GM12878 (cell line): ENCODE results near the gene GRIPAP1. TPM values are rescaled to one million over a fixed set of nuclear protein-coding genes. Genes with fewer than 3 reads are reported as not detected.

Experiments used
- ATAC-seq: fragments of 200-7000 bp; cut with Tn5 transposase; 3 replicates; pipeline ENCODE4 v1.9.1; 2020; ENCODE audit warnings: mild to moderate bottlenecking, moderate library complexity
- BruUV-seq: library from RNA; stranded (reverse); fragments of 400-500 nt; replicated peaks from 2 replicates; lab custom pipeline; 2021; lab: Mats Ljungman, UMichigan
- CTCF ChIA-PET: fragments of 300-600 bp; sonication (Branson Sonifier 250); formaldehyde crosslinking; extraction: SDS; loops from one replicate; lab custom pipeline; 2021; ENCODE audit warnings: inconsistent platforms; lab: Yijun Ruan, JAX
- POLR2A ChIA-PET: fragments of 350-600 bp; formaldehyde crosslinking; extraction: SDS; loops from one replicate; lab custom pipeline; 2021; ENCODE audit warnings: inconsistent platforms; lab: Charles Lee
- RAD21 ChIA-PET: fragments of 300-600 bp; sonication (Branson Sonifier 250); formaldehyde crosslinking; loops from one replicate; lab custom pipeline; 2023; ENCODE audit warnings: antibody characterized with exemption; ENCODE audit not compliant: unreplicated experiment; lab: Charles Lee
- SMC1A ChIA-PET: fragments of 300-600 bp; sonication (Branson Sonifier 250); formaldehyde crosslinking; loops from one replicate; lab custom pipeline; 2023; ENCODE audit not compliant: unreplicated experiment, uncharacterized antibody; lab: Charles Lee
- DNase-seq: peaks from one replicate; pipeline ENCODE4 v3.0.0-alpha.2; 2011; ENCODE audit warnings: low read depth, low spot score
- FAIRE-seq: peaks from 3 replicates; lab custom pipeline; 2011; peaks lifted over from hg19 to GRCh38; lab: Jason Lieb, UNC
- H2AFZ ChIP-seq: 2 replicates; pipeline ENCODE4 v1.6.0; 2011; ENCODE audit warnings: low read depth, low read length, control low read depth; ENCODE audit not compliant: control insufficient read depth
- H3K27ac ChIP-seq: 2 replicates; pipeline ENCODE4 v1.5.1; 2011; ENCODE audit warnings: control low read depth; ENCODE audit not compliant: control insufficient read depth, insufficient read depth
- H3K27me3 ChIP-seq, 2 experiments: replicated peaks in 1 of 2; 2 replicates each; pipeline versions ENCODE4 v1.6.0 to v1.6.1; 2011; ENCODE audit warnings: low read length in 1 of 2; ENCODE audit not compliant: control insufficient read depth in 2 of 2, insufficient read depth in 2 of 2
- H3K36me3 ChIP-seq, 2 experiments: 2 replicates each; pipeline ENCODE4 v1.5.1; 2011; ENCODE audit warnings: low read length in 1 of 2; ENCODE audit not compliant: control insufficient read depth in 2 of 2, insufficient read depth in 2 of 2
- H3K4me1 ChIP-seq: 2 replicates; pipeline ENCODE4 v1.6.1; 2011; ENCODE audit warnings: mild to moderate bottlenecking, low read length, moderate library complexity, mixed read lengths; ENCODE audit not compliant: control insufficient read depth, insufficient read depth
- H3K4me2 ChIP-seq: 2 replicates; pipeline ENCODE4 v1.6.0; 2011; ENCODE audit warnings: control low read depth; ENCODE audit not compliant: control insufficient read depth, insufficient read depth
- H3K4me3 ChIP-seq: fragments of 200-600 bp; sonication (generic); 2 replicates; pipeline ENCODE4 v1.5.1; 2016
- H3K79me2 ChIP-seq: 2 replicates; pipeline ENCODE4 v1.6.0; 2011; ENCODE audit warnings: low read length; ENCODE audit not compliant: control insufficient read depth, insufficient read depth
- H3K9ac ChIP-seq: 2 replicates; pipeline ENCODE4 v1.8.0; 2011; ENCODE audit warnings: low read length, control low read depth, mixed read lengths; ENCODE audit not compliant: control insufficient read depth, insufficient read depth
- H3K9me3 ChIP-seq: replicated peaks from 3 replicates; pipeline ENCODE4 v1.5.1; 2011; ENCODE audit warnings: mild to moderate bottlenecking, low read length; ENCODE audit not compliant: control insufficient read depth, insufficient read depth
- H4K20me1 ChIP-seq: 2 replicates; pipeline ENCODE4 v1.6.0; 2011; ENCODE audit not compliant: control insufficient read depth, insufficient read depth
- EP300 ChIP-seq, 2 experiments: fragments of 150-350 bp in 1 of 2; IDR thresholded peaks; 2 replicates each; pipeline ENCODE4 v1.6.1; 2011 to 2012; ENCODE audit warnings: low read depth in 2 of 2, low read length in 2 of 2, borderline replicate concordance in 1 of 2, improper control_type of control experiment in 1 of 2, inconsistent platforms in 1 of 2; ENCODE audit not compliant: control insufficient read depth in 1 of 2
- ESRRA ChIP-seq: IDR thresholded peaks from 2 replicates; pipeline ENCODE4 v1.6.1; 2012; ENCODE audit warnings: mild to moderate bottlenecking, low read length, improper control_type of control experiment
- FOXK2 ChIP-seq: fragments of 450-650 bp; IDR thresholded peaks from 2 replicates; pipeline ENCODE4 v1.6.1; 2017; ENCODE audit warnings: mild to moderate bottlenecking, moderate library complexity
- HDGF ChIP-seq: fragments of 450-650 bp; IDR thresholded peaks from 2 replicates; pipeline ENCODE4 v1.6.1; 2016; ENCODE audit warnings: antibody characterized with exemption
- JUNB ChIP-seq: IDR thresholded peaks from 2 replicates; pipeline ENCODE4 v1.6.1; 2016; ENCODE audit warnings: antibody characterized with exemption, mild to moderate bottlenecking
- JUND ChIP-seq: IDR thresholded peaks from 2 replicates; pipeline ENCODE4 v1.6.1; 2012; ENCODE audit warnings: low read depth, mild to moderate bottlenecking, low read length, improper control_type of control experiment, moderate library complexity
- MLLT1 ChIP-seq: fragments of 450-650 bp; IDR thresholded peaks from 2 replicates; pipeline ENCODE4 v1.6.1; 2016; ENCODE audit warnings: mild to moderate bottlenecking
- PAX8 ChIP-seq: fragments of 450-650 bp; IDR thresholded peaks from 2 replicates; pipeline ENCODE4 v1.6.1; 2017; ENCODE audit warnings: mild to moderate bottlenecking, moderate library complexity
- POU2F2 ChIP-seq: IDR thresholded peaks from 3 replicates; pipeline ENCODE4 v1.6.1; 2011; ENCODE audit warnings: low read depth, mild to moderate bottlenecking, low read length, borderline replicate concordance
- RB1 ChIP-seq: fragments of 450-650 bp; formaldehyde crosslinking; IDR thresholded peaks from 2 replicates; pipeline ENCODE4 v1.6.1; 2017; ENCODE audit warnings: mild to moderate bottlenecking, borderline replicate concordance
- SRF ChIP-seq, 2 experiments: IDR thresholded peaks; 2 replicates each; pipeline ENCODE4 v1.6.1; 2011; ENCODE audit warnings: low read depth in 2 of 2, low read length in 2 of 2, mild to moderate bottlenecking in 1 of 2, moderate library complexity in 1 of 2
- TAF1 ChIP-seq: IDR thresholded peaks from 2 replicates; pipeline ENCODE4 v1.6.1; 2011; ENCODE audit warnings: mild to moderate bottlenecking, low read depth, low read length, borderline replicate concordance
- USF1 ChIP-seq: IDR thresholded peaks from 2 replicates; pipeline ENCODE4 v1.6.1; 2011; ENCODE audit warnings: borderline replicate concordance, low read depth, mild to moderate bottlenecking, moderate library complexity, mixed read lengths, low read length; ENCODE audit not compliant: insufficient read depth; ENCODE audit errors: extremely low read length
- ZSCAN29 ChIP-seq: fragments of 450-650 bp; IDR thresholded peaks from 2 replicates; pipeline ENCODE4 v1.6.1; 2017; ENCODE audit warnings: mild to moderate bottlenecking, moderate library complexity
- WGBS: methylation state at CpG from one replicate; pipeline ENCODE4 v1.1.6; 2016; ENCODE audit warnings: low lambda C conversion rate; ENCODE audit not compliant: insufficient replicate concordance, insufficient coverage; ENCODE audit errors: missing lambda C conversion rate; 5-methylcytosine and 5-hydroxymethylcytosine counted together
- in situ Hi-C: fragments of 300-500 bp; cut with MboI; formaldehyde crosslinking; loops from 9 replicates; pipeline ENCODE4 v1.14.3; 2018; ENCODE audit warnings: mixed read lengths
- intact Hi-C: fragments of 100-400 bp; cut with micrococcal nuclease; formaldehyde crosslinking; loops from one replicate; pipeline ENCODE4 v1.14.2; 2022; ENCODE audit not compliant: unreplicated experiment
- polyA plus RNA-seq, 11 experiments: library from polyadenylated mRNA; depleted of rRNA in 4 of 11; unstranded in 6 of 11; stranded (reverse) in 5 of 11; fragments of >200 nt; fragmentation: Nextera tagmentation in 4 of 11; fragmentation: Illumina TruSeq in 1 of 11; extraction: Ambion mirVana in 4 of 11; extraction: Trizol in 1 of 11; gene quantifications; 1 replicate in 1 of 11; 2 replicates in 10 of 11; pipeline versions ENCODE4 v1.2.1 to v1.2.3, GENCODE V29; 2011 to 2016; ENCODE audit warnings: inconsistent platforms in 2 of 11, missing spikeins in 2 of 11, low read depth in 1 of 11
- total RNA-seq, 4 experiments: library from RNA; depleted of rRNA in 3 of 4; stranded (reverse); fragments of >200 nt in 3 of 4; fragmentation: Illumina TruSeq in 1 of 4; extraction: Trizol in 1 of 4; gene quantifications; 2 replicates each; pipeline versions ENCODE4 v1.2.1 to v1.2.3, GENCODE V29; 2013 to 2021
- TF ChIP-seq, protein P1 (sequence below): IDR thresholded peaks from 2 replicates; pipeline ENCODE4 v1.6.1; 2011; ENCODE audit warnings: low read depth, low read length, improper control_type of control experiment, borderline replicate concordance
- TF ChIP-seq, protein P2 (sequence below): fragments of 450-650 bp; IDR thresholded peaks from 2 replicates; pipeline ENCODE4 v1.6.1; 2018; ENCODE audit warnings: borderline replicate concordance, mild to moderate bottlenecking; ENCODE audit not compliant: partially characterized antibody

Gene GRIPAP1
- total and polyA plus RNA-seq, 10 of the 15 experiments (the other 5 are each of a cell fraction or from before 2014, with no cell fraction given), result 4.2 to 44.7 (median 25.8) TPM

DNA sequence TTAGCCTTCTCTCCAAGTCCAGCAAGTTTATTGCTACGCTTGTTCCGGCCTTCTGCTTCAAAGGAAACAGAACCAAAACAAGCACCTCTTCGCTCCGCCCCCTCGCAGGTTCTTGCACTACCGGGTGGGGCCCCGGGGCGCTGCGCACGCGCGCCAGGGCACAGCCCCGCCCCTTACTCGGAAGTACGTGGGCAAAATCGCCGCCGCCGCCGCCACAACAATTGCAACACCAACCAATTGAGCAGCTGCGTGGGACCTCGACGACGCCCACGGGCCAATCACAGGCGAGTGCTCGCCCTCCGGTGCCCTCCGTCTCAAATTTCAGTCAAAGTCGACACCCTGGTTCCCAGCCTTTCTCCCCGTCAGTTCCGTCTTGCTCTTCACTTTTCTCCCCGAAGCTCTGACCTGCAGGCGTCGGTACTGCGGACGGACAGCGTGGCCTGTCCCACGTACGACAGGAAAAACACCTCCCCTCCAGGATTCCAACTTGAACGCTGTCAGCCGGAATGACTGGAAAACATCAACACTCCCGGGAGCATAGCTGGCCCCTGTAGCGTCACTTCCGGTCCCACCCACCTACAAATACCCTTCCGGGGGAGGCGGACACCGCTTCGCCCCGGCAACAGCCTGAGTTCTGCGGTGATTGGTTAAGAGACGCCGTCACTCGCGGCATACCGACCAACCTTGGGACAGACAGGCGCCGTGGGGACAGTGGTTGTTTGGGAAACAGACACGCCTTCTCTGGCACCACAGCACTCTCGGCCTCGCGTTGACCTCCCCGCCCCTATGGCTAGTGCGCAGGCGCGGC, 44.0 kb downstream of the GRIPAP1 start:
- ATAC-seq (peak; percentile 93), DNase-seq (peak; percentile 87), FAIRE-seq (peak; percentile 90)
- CTCF ChIA-PET, result interaction anchor here (0.7 to 1.7 kb wide), 5 partner anchors 12 to 86 kb away, joined by 3 to 7 read pairs (median 5); partner anchors contain the start of genes GRIPAP1 and TFE3
- H2AFZ ChIP-seq, result peak overlapping the region; percentile 51
- peak overlapping the region; percentile 79; the same call in 1 of the 2 replicates for H3K4me3 ChIP-seq
- POLR2A ChIA-PET, result interaction anchor here (0.5 to 2.2 kb wide), 15 partner anchors 14 to 1308 kb away, joined by 3 to 23 read pairs (median 7); partner anchors contain the start of genes ELK1, GRIPAP1, HDAC6 and KCND1
- peak overlapping the region; percentile 82 for H3K9ac ChIP-seq
- H3K4me1 ChIP-seq, result peaks cover 7% of the 10 kb centered on the region
- BruUV-seq, result TSS peak; percentile 85
- no peaks in the 10 kb centered on the region for H4K20me1 ChIP-seq
- peaks cover 36% of the 10 kb centered on the region for H3K79me2 ChIP-seq
- H3K9me3 ChIP-seq, result no peaks in the 10 kb centered on the region; the same call in 2 of the 3 replicates
- no peaks in the 10 kb centered on the region for H3K36me3 ChIP-seq
- H3K27ac ChIP-seq, result peak overlapping the region; percentile 92
- WGBS, result 32% methylated on average over 64 of the region's 66 CpGs
- SMC1A ChIA-PET, result interaction anchor here (2.8 kb wide), 1 partner anchor 21 kb away, joined by 7 read pairs; no protein-coding TSS in a partner anchor
- in situ Hi-C loops (no loop called here), intact Hi-C loops (loop anchor here (1.0 to 5.0 kb wide), 4 partner anchors 41 to 156 kb away; partner anchors contain the start of genes GRIPAP1, HDAC6, PIM2 and TFE3)
- RAD21 ChIA-PET, result interaction anchor here (0.7 to 2.5 kb wide), 8 partner anchors 16 to 273 kb away, joined by 3 to 13 read pairs (median 4); partner anchors contain the start of genes GRIPAP1, HDAC6 and TFE3
- no peak overlapping the region for H3K4me2 ChIP-seq
- H3K27me3 ChIP-seq, result no peaks in the 10 kb centered on the region
- TF ChIP-seq HDGF (0 out of 2 replicates have a peak, but pooled peaks have one; percentile 45), TAF1 (peak; percentile 66), EP300 (IDR thresholded peaks at IDR 0.05; ENCODE audit: borderline replicate concordance in 1 of 2, control insufficient read depth in 1 of 2, low read depth in 2 of 2, low read length in 2 of 2) (no peak), JUNB (no peak), USF1 (no peak), RB1 (peak; percentile 18; the same call in 1 of the 2 replicates), PAX8 (no peak), SRF (IDR thresholded peaks at IDR 0.05; ENCODE audit: low read depth in 2 of 2, low read length in 2 of 2) (no peak), MLLT1 (peak; percentile 56), FOXK2 (peak; percentile 58), JUND (no peak), POU2F2 (no peak), ZSCAN29 (no peak), ESRRA (no peak)
- TF ChIP-seq, protein P1, sequence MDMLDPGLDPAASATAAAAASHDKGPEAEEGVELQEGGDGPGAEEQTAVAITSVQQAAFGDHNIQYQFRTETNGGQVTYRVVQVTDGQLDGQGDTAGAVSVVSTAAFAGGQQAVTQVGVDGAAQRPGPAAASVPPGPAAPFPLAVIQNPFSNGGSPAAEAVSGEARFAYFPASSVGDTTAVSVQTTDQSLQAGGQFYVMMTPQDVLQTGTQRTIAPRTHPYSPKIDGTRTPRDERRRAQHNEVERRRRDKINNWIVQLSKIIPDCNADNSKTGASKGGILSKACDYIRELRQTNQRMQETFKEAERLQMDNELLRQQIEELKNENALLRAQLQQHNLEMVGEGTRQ, result no peak
- TF ChIP-seq, protein P2, sequence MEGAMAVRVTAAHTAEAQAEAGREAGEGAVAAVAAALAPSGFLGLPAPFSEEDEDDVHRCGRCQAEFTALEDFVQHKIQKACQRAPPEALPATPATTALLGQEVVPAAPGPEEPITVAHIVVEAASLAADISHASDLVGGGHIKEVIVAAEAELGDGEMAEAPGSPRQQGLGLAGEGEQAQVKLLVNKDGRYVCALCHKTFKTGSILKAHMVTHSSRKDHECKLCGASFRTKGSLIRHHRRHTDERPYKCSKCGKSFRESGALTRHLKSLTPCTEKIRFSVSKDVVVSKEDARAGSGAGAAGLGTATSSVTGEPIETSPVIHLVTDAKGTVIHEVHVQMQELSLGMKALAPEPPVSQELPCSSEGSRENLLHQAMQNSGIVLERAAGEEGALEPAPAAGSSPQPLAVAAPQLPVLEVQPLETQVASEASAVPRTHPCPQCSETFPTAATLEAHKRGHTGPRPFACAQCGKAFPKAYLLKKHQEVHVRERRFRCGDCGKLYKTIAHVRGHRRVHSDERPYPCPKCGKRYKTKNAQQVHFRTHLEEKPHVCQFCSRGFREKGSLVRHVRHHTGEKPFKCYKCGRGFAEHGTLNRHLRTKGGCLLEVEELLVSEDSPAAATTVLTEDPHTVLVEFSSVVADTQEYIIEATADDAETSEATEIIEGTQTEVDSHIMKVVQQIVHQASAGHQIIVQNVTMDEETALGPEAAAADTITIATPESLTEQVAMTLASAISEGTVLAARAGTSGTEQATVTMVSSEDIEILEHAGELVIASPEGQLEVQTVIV, result no peak
